ENCODE results near the gene EPHA2.

- TF ChIP-seq REST (IDR thresholded peaks at IDR 0.05; ENCODE audit: insufficient read depth in 1 of 2, low read depth in 2 of 2, low read length in 2 of 2), result no peak
- peak; percentile 92 for TF ChIP-seq POLR2AphosphoS5 (IDR thresholded peaks at IDR 0.05; ENCODE audit: low read depth, low read length)
- peak; percentile 65; the same call in 1 of the 2 replicates for TF ChIP-seq TAF1 (IDR thresholded peaks at IDR 0.05; ENCODE audit: borderline replicate concordance, insufficient read depth, low read length)
Measured at GRCh38 chr1:16155537-16156410, at the start of gene EPHA2.

Measured in PFSK-1 (cell line).